Middle frontal gyrus (tissue), 1 donor: ENCODE measurements around the gene UBE2QL1.

Experiments
- DNase-seq: peaks from one replicate; pipeline ENCODE4 v3.0.0-alpha.2; 2015; ENCODE audit warnings: low spot score; ENCODE audit errors: extremely low spot score

The UBE2QL1 gene

GRCh38 chr5:6475626-6476312 lies 27.1 kb downstream of the UBE2QL1 start:
- DNase-seq: no peak

GRCh38 chr5:6476313-6476661 lies 27.6 kb downstream of the UBE2QL1 start:
- DNase-seq: no peak

- no peak for DNase-seq
These were observed 30.1 kb downstream of the UBE2QL1 start for GRCh38 chr5:6478793-6479192.

- no peak for DNase-seq
These were observed 31.7 kb downstream of the UBE2QL1 start for GRCh38 chr5:6480133-6481051.

- no peak for DNase-seq
These were observed 34.1 kb downstream of the UBE2QL1 start for GRCh38 chr5:6482735-6483134.

- DNase-seq: no peak
These were observed 35.3 kb downstream of the UBE2QL1 start for GRCh38 chr5:6483880-6484382.

GRCh38 chr5:6484446-6484845 lies 35.8 kb downstream of the UBE2QL1 start:
- DNase-seq: no peak

- no peak for DNase-seq
These were observed 36.2 kb downstream of the UBE2QL1 start for GRCh38 chr5:6484899-6485298.

- no peak for DNase-seq
These were observed 36.8 kb downstream of the UBE2QL1 start for GRCh38 chr5:6485441-6485840.

GRCh38 chr5:6486074-6486473 lies 37.4 kb downstream of the UBE2QL1 start:
- DNase-seq: no peak

GRCh38 chr5:6487081-6487480 lies 38.4 kb downstream of the UBE2QL1 start:
- no peak for DNase-seq

- peak; percentile 46 for DNase-seq
These were observed 39.4 kb downstream of the UBE2QL1 start for GRCh38 chr5:6488021-6488420.

GRCh38 chr5:6489643-6490185 lies 41.1 kb downstream of the UBE2QL1 start:
- DNase-seq: no peak

GRCh38 chr5:6490246-6490645 lies 41.6 kb downstream of the UBE2QL1 start:
- DNase-seq: no peak

- DNase-seq: no peak
These were observed 42.0 kb downstream of the UBE2QL1 start for GRCh38 chr5:6490693-6491092.

- DNase-seq: no peak
These were observed 42.7 kb downstream of the UBE2QL1 start for GRCh38 chr5:6491196-6491918.

- no peak for DNase-seq
These were observed 43.2 kb downstream of the UBE2QL1 start for GRCh38 chr5:6491919-6492290.

GRCh38 chr5:6492934-6493333 lies 44.3 kb downstream of the UBE2QL1 start:
- no peak for DNase-seq

- DNase-seq: no peak
These were observed 45.2 kb downstream of the UBE2QL1 start for GRCh38 chr5:6493681-6494454.

GRCh38 chr5:6494939-6495338 lies 46.3 kb downstream of the UBE2QL1 start:
- no peak for DNase-seq
